Measurements from ENCODE around the gene CCDC61.
A peak's percentile ranks its signal among the peaks of the same experiment; 100 is the strongest.

The CCDC61 gene, protein sequence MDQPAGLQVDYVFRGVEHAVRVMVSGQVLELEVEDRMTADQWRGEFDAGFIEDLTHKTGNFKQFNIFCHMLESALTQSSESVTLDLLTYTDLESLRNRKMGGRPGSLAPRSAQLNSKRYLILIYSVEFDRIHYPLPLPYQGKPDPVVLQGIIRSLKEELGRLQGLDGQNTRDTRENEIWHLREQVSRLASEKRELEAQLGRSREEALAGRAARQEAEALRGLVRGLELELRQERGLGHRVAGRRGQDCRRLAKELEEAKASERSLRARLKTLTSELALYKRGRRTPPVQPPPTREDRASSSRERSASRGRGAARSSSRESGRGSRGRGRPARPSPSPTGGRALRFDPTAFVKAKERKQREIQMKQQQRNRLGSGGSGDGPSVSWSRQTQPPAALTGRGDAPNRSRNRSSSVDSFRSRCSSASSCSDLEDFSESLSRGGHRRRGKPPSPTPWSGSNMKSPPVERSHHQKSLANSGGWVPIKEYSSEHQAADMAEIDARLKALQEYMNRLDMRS

GRCh38 chr19:45994998-45995714, at the start of gene CCDC61:
TSS of gene CCDC61 (plus strand) at chr19:45995467. CDS start at chr19:46003019, 7,552 bp downstream.
- peak; percentile 99 for DNase-seq

- DNase-seq = no peak
Observed at GRCh38 chr19:45947926-45948325, 47.3 kb upstream of the CCDC61 start.

- no peak for DNase-seq
Observed at GRCh38 chr19:45952341-45952685, 43.0 kb upstream of the CCDC61 start.

DNA sequence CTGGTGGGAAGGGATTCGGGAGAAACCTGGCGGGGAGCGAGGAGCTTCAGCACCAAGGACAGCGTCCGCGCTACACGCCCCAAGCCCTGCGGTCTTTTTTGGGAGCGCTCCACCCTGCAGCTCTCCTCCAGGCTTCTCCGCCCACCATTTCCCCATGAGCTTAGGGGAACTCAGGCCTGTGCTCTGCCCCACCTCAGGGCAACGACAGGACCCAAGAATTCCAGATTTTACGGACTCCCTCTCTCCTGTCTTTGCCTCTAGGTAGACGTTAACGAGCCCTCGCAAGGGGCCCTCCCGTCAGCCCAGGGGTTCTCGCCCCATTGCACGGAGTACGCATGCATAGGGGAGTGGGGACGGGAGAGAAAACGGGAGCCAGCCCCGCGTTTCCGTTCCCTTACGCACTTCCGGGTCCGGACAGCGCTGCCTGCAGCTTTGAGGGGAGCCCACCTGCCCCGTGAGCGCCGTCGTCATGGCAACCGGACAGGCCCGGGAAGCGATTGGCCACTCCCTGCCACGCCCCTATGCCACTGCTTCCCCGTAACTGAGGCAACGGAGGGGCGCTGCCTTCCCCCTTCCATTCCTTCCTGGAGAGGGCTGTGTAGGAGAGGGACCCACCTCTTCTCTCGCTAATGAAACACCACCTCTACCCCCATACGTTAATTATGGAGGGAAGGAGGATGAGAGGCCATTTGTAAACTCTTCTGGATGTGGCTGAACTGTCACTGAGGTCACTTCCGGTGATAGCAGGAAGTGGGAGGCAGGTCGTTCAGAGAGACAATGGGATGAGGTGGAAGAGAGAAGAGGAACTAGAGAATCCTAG, 42.4 kb upstream of the CCDC61 start:
- no peak for DNase-seq

DNA sequence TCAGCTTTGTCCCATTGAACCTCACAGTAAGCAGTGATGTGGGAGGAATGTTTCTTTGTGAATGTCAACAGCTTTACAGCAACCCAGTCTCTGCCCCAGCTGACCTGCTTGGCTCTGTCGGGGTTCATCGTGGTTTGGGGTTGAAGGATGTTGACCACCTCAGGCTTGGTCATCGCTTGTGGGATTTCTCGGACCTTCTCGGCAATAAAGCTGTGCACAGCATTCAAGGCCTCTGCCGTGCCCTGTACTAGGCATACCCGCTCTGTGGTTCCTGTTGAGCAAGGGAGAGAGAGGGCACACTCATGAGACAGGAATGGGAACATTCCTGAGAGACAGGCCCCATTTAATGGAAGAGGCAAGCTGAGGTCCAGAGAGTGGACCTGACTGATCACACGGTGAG, 41.6 kb upstream of the CCDC61 start:
- DNase-seq = no peak

DNA sequence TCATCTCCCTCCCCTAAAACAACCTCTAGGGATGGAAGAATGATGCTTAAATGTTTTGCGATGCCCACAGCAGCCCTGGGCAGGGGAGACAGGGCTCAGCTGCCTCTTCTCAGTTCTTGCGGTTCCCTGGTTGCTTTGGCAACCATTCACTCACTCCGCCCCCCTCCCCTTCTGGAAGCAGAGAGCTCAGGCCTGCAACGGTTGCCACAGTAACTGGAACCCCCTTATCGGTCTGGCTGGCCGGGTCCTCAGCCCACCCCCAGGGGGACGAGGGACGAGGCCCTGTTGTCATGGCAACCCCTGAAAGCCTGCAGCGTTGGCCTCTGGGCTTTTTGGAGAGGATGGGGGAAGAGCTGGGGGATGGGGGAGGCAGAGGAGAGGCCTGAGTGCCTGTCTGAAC, 41.1 kb upstream of the CCDC61 start:
- DNase-seq = no peak

- DNase-seq = no peak
Observed at GRCh38 chr19:45955905-45956608, 39.2 kb upstream of the CCDC61 start.

GRCh38 chr19:45958320-45958719, 36.9 kb upstream of the CCDC61 start:
- DNase-seq = no peak

- no peak for DNase-seq
Observed at GRCh38 chr19:45958769-45959516, 36.3 kb upstream of the CCDC61 start.

DNA sequence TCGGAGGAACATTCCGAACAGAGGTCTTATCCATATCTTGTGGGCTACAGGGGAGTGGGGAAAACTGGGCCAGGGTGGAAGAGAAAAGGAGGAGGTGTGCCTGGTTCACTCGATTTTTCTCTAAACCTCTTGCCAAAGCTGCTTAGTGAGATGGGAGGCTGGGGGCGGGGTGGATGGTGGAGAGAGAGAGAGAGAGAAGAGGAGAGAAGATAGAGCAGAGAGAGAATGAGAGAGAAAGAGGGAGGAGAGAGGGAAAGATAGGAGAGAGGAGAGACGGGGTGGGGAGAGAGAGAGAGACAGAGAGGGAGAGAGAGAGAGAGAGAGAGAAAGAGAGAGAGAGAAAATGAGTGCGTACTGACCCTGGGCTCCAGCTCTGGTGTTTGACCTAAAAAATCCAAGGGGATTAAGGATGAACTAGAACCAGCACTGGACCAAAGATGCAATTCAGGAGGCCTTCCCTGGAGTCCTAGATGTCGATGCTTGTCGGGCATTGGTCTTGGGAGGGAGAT, 35.7 kb upstream of the CCDC61 start:
- no peak for DNase-seq

DNA sequence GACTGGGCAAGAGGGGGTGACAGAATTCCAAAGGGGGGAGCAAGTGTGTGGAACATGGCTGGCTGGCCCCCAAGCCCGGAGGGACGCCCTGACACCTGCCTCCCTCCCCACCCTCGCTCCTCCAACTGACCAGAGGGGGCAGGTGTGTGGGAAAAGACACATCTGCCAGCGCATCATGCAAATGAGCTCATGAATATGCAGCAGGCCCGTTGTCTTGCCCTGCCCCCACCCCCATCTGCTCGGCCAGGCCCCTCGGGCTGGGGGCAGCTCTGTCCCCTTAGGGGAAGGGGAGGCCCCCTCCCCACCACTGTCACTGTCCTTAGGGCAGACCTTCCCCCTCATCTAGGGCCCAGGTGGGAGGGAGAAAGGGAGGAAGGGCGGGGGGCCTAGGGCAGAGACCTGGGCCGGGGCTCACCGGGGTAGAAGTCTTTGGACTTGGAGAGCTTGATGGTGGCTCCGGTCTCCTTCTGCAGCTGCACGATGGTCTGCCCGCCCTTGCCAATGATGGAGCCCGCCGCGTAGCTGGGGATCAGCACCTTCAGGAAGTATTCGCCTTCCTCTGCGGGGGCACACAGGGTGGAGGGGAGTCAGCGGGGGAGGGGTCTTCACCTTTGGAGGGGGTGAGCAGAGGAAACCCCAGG, 34.6 kb upstream of the CCDC61 start:
- no peak for DNase-seq

GRCh38 chr19:45962021-45962420, 33.2 kb upstream of the CCDC61 start:
- DNase-seq = no peak

GRCh38 chr19:45967246-45967645, 28.0 kb upstream of the CCDC61 start:
- DNase-seq = no peak

DNA sequence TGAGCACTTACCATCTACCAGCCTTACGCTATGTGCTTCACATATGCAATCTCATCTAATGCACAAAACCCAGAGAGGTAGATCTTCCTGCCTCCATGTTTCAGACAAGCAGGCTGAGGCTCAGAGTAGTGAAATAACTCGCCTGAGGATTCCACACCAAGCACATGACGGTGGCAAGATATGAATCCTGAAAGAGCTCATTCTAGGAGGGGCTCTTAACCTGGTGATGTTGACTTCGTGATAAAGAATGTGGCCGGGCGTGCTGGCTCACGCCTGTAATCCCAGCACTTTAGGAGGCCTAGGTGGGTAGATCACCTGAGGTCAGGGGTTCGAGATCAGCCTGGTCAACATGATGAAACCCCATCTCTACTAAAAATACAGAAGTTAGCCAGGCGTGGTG, 26.6 kb upstream of the CCDC61 start:
- no peak for DNase-seq

DNA sequence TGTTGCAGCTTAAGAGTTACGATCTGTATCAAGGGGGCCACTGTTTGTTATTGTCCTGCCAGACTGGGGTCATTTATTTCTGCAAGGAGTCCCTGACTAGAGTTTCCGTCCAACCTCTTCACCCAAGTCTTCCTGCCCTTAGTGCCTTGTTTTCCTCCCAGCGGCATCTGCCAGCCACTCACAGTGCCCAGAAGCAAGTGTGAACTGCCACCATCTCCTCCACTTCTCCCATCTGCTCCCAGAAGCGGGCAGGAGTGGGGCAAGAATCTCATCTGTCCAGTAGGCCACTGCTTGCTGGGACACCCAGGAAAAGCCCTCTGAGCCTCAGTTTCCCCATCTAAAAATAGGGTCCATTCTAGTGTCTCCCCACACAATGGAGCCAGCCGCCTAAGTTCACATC, 25.6 kb upstream of the CCDC61 start:
- DNase-seq = no peak

- DNase-seq = no peak
Observed at GRCh38 chr19:45971260-45971902, 23.9 kb upstream of the CCDC61 start.

- no peak for DNase-seq
Observed at GRCh38 chr19:45972081-45972946, 23.0 kb upstream of the CCDC61 start.

DNA sequence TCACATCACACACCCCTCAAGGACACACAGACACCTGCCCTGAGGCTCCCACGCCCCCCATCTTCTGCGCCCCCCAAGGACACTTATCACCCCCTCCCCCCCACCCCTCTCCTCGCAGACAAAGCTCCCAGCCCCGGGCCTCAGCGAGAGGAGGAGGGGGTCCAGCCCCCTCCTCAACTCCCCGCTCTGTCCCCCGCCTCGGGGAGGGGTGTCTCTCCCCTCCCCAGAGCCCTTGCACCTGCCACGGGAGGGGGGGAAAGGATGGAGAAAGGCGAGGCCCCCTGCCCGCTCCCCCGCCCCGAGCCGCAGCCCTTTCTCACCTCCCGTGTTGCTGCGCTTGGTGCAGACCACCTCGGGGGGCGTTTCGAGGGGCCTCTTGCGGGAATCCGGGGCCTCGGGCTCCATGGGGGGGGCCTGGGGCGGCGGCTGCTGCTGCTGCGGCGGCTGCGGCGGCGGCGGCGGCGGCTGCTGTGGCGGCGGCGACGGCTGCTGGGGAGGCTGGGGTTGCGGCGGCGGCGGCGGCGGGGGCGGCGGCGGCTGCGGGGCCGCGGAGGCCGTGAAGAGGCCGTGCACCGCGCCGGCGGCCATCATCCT, 22.2 kb upstream of the CCDC61 start:
- DNase-seq = no peak
